OCI-LY3 (cell line): Measurements from ENCODE around the gene CFAP77.

Experiments used
- CTCF ChIP-seq: fragments of 200-600, 300-600 bp; sonication (generic); IDR thresholded peaks from 2 replicates; pipeline ENCODE4 v1.5.1; 2014; ENCODE audit warnings: antibody characterized with exemption, low read length, low read depth
- EZH2phosphoT487 ChIP-seq: fragments of 200-600 bp; shearing (Covaris generic); IDR thresholded peaks from 2 replicates; pipeline ENCODE4 v1.6.1; 2018; ENCODE audit warnings: antibody characterized with exemption, mixed run types, low read depth

DNA sequence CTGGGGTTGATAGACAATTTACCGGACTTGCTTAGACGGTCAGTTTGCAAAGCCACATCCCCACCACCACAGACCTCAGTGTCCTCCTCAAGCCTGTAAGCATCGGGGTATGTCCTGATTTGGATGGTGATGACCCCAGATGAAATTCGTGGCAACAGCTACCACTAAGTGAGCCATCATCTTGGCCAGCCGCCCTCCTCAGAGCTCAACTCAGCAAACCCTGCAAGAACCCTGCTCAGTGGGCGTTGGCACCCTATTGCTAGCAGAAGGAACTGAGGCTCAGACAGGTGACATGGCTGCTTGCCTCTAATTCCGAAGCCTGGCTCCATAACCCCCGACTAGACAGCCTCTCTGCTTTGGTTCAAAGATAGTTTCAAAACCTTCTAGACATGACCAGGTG, 131.0 kb downstream of the CFAP77 start:
- TF ChIP-seq CTCF: no peak
- no peak for TF ChIP-seq EZH2phosphoT487
